Activated T-helper 17 cell treated with anti-CD3 and anti-CD28 coated beads, Interleukin-2, amount 50 U/mL, for 72 hours (primary cell): ENCODE measurements around the gene LYRM9. TPM values are rescaled to one million over a fixed set of nuclear protein-coding genes. Genes with fewer than 3 reads are reported as not detected.
A peak's percentile ranks its signal among the peaks of the same experiment; 100 is the strongest.

Experiments used
- ATAC-seq: fragments of 150-1000 bp; cut with Tn5 transposase; replicated peaks from 2 replicates; pipeline ENCODE4 v1.10.0; 2021; ENCODE audit warnings: mild to moderate bottlenecking, moderate library complexity
- H3K27ac Mint-ChIP-seq: one replicate; pipeline ENCODE4 v1.8.0; 2022; ENCODE audit warnings: mixed read lengths
- H3K27me3 Mint-ChIP-seq: one replicate; pipeline ENCODE4 v1.8.0; 2022; ENCODE audit warnings: mixed read lengths
- H3K36me3 Mint-ChIP-seq: one replicate; pipeline ENCODE4 v1.8.0; 2022; ENCODE audit warnings: low read depth, mild to moderate bottlenecking, mixed read lengths
- H3K4me1 Mint-ChIP-seq: one replicate; pipeline ENCODE4 v1.8.0; 2022; ENCODE audit warnings: mixed read lengths
- H3K4me3 Mint-ChIP-seq: one replicate; pipeline ENCODE4 v1.8.0; 2022; ENCODE audit warnings: mild to moderate bottlenecking, mixed read lengths
- H3K9me3 Mint-ChIP-seq: one replicate; pipeline ENCODE4 v1.8.0; 2022; ENCODE audit warnings: mixed read lengths
- total RNA-seq, 2 donors: library from RNA; stranded (reverse); gene quantifications; one replicate each; pipeline ENCODE4 v1.2.3, GENCODE V29; 2022

LYRM9 gene
- total RNA-seq, 2 donors from 2014 or later: 1.4 to 2.0 TPM

DNA sequence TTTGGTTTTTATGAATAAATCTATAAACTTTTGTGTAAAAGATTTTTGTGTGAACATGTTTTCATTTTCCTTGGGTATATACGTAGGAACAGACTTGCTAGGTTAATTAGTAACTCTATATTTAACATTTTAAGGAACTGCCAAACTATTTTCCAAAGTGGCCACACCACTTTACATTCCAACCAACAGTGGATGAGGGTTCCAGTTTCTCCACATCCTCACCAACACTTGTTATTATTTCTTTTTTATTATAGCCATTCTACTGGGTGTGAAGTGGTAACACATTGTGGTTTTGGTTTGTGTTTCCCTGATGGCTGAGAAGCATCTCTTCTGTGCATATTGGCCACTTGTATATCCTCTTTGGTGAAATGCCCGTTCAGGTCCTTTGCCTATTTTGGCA, 20.0 kb downstream of the LYRM9 start:
- no peak overlapping the region for H3K27ac Mint-ChIP-seq
- H3K4me1 Mint-ChIP-seq: no peaks in the 10 kb centered on the region
- H3K27me3 Mint-ChIP-seq: no peaks in the 10 kb centered on the region
- ATAC-seq: no peak
- no peaks in the 10 kb centered on the region for H3K9me3 Mint-ChIP-seq
- H3K4me3 Mint-ChIP-seq: no peak overlapping the region
- no peaks in the 10 kb centered on the region for H3K36me3 Mint-ChIP-seq

GRCh38 chr17:27872776-27873175, 20.4 kb downstream of the LYRM9 start:
- H3K27me3 Mint-ChIP-seq: no peaks in the 10 kb centered on the region
- no peaks in the 10 kb centered on the region for H3K9me3 Mint-ChIP-seq
- ATAC-seq: no peak
- no peak overlapping the region for H3K27ac Mint-ChIP-seq
- H3K36me3 Mint-ChIP-seq: no peaks in the 10 kb centered on the region
- H3K4me1 Mint-ChIP-seq: no peaks in the 10 kb centered on the region
- no peak overlapping the region for H3K4me3 Mint-ChIP-seq

- no peak overlapping the region for H3K27ac Mint-ChIP-seq
- no peaks in the 10 kb centered on the region for H3K9me3 Mint-ChIP-seq
- no peak overlapping the region for H3K4me3 Mint-ChIP-seq
- ATAC-seq: no peak
- H3K4me1 Mint-ChIP-seq: no peaks in the 10 kb centered on the region
- no peaks in the 10 kb centered on the region for H3K27me3 Mint-ChIP-seq
- H3K36me3 Mint-ChIP-seq: no peaks in the 10 kb centered on the region
These were observed 21.8 kb downstream of the LYRM9 start for GRCh38 chr17:27871407-27871806.

- Mint-ChIP-seq H3K4me1 (no peaks in the 10 kb centered on the region), H3K4me3 (no peak overlapping the region), H3K27me3 (no peaks in the 10 kb centered on the region), H3K27ac (no peak overlapping the region), H3K9me3 (no peaks in the 10 kb centered on the region), H3K36me3 (no peaks in the 10 kb centered on the region)
- ATAC-seq: no peak
These were observed 22.8 kb downstream of the LYRM9 start for GRCh38 chr17:27870345-27870744.

DNA sequence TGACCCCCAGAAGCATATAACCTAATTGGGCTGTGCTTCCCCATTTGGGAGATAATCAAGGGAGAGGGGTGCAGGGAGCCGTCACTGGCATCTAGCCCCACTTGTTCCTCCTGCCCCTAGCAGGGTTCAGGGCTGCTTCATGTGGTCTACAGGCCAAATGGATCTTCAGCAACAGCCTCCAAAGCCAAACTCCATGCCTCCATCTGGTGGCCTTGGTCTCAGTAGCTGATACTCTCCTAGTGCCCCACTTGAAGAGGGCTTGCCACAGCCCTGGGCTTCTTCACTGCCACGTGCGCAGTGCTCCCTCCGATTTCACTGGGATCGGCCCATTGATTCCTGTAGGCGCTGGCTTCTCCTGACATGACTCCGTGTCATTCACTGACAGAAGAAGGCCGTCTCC, 24.6 kb downstream of the LYRM9 start:
- Mint-ChIP-seq H3K4me3 (no peak overlapping the region), H3K27me3 (no peaks in the 10 kb centered on the region), H3K9me3 (no peaks in the 10 kb centered on the region), H3K27ac (no peak overlapping the region), H3K4me1 (no peaks in the 10 kb centered on the region), H3K36me3 (no peaks in the 10 kb centered on the region)
- no peak for ATAC-seq

GRCh38 chr17:27862840-27863239, 30.3 kb downstream of the LYRM9 start:
- Mint-ChIP-seq H3K9me3 (no peaks in the 10 kb centered on the region), H3K27ac (no peak overlapping the region), H3K36me3 (no peaks in the 10 kb centered on the region), H3K27me3 (no peaks in the 10 kb centered on the region), H3K4me3 (no peak overlapping the region), H3K4me1 (no peaks in the 10 kb centered on the region)
- no peak for ATAC-seq

GRCh38 chr17:27862004-27862403, 31.2 kb downstream of the LYRM9 start:
- no peaks in the 10 kb centered on the region for H3K27me3 Mint-ChIP-seq
- H3K27ac Mint-ChIP-seq: no peak overlapping the region
- no peaks in the 10 kb centered on the region for H3K4me1 Mint-ChIP-seq
- peak; percentile 80 for ATAC-seq
- no peak overlapping the region for H3K4me3 Mint-ChIP-seq
- H3K9me3 Mint-ChIP-seq: no peaks in the 10 kb centered on the region
- no peaks in the 10 kb centered on the region for H3K36me3 Mint-ChIP-seq

- Mint-ChIP-seq H3K9me3 (no peaks in the 10 kb centered on the region), H3K36me3 (no peaks in the 10 kb centered on the region), H3K4me1 (no peaks in the 10 kb centered on the region), H3K27me3 (no peaks in the 10 kb centered on the region), H3K4me3 (no peak overlapping the region), H3K27ac (no peak overlapping the region)
- no peak for ATAC-seq
These were observed 32.0 kb downstream of the LYRM9 start for GRCh38 chr17:27860971-27861664.

GRCh38 chr17:27858621-27859305, 34.4 kb downstream of the LYRM9 start:
- Mint-ChIP-seq H3K36me3 (no peaks in the 10 kb centered on the region), H3K27ac (no peak overlapping the region), H3K9me3 (no peaks in the 10 kb centered on the region), H3K4me3 (no peak overlapping the region), H3K4me1 (no peaks in the 10 kb centered on the region), H3K27me3 (peaks cover 3% of the 10 kb centered on the region)
- ATAC-seq: no peak

GRCh38 chr17:27856676-27857432, 36.3 kb downstream of the LYRM9 start:
- Mint-ChIP-seq H3K4me3 (no peak overlapping the region), H3K27ac (no peak overlapping the region), H3K36me3 (no peaks in the 10 kb centered on the region), H3K9me3 (no peaks in the 10 kb centered on the region), H3K27me3 (peaks cover 3% of the 10 kb centered on the region), H3K4me1 (no peaks in the 10 kb centered on the region)
- no peak for ATAC-seq

DNA sequence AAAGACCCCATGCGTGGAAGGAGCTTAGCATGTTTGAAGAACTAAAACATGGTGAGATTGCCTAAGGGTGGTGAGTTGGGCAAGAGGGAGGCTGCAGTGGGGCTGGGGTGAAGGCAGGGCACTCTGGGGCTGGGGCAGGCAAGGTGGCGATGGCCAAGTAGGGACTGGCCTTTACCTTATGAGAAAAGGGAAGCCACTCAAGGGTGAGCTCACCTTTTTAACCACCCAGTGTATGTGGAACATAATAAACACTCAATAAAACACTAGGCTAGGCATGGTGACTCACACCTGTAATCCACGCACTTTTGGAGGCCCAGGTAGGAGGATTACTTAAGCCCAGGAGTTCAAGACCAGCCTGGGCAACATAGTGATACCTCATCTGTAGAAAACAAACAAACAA, 37.7 kb downstream of the LYRM9 start:
- Mint-ChIP-seq H3K4me1 (no peaks in the 10 kb centered on the region), H3K27me3 (peaks cover 3% of the 10 kb centered on the region), H3K4me3 (no peak overlapping the region), H3K27ac (no peak overlapping the region), H3K36me3 (no peaks in the 10 kb centered on the region), H3K9me3 (no peaks in the 10 kb centered on the region)
- no peak for ATAC-seq

GRCh38 chr17:27854163-27854562, 39.0 kb downstream of the LYRM9 start:
- no peaks in the 10 kb centered on the region for H3K9me3 Mint-ChIP-seq
- no peak for ATAC-seq
- H3K36me3 Mint-ChIP-seq: no peaks in the 10 kb centered on the region
- H3K27ac Mint-ChIP-seq: no peak overlapping the region
- no peak overlapping the region for H3K4me3 Mint-ChIP-seq
- no peaks in the 10 kb centered on the region for H3K4me1 Mint-ChIP-seq
- peaks cover 3% of the 10 kb centered on the region for H3K27me3 Mint-ChIP-seq

GRCh38 chr17:27853091-27853490, 40.1 kb downstream of the LYRM9 start:
- no peaks in the 10 kb centered on the region for H3K36me3 Mint-ChIP-seq
- H3K27me3 Mint-ChIP-seq: peaks cover 3% of the 10 kb centered on the region
- no peaks in the 10 kb centered on the region for H3K4me1 Mint-ChIP-seq
- H3K27ac Mint-ChIP-seq: no peak overlapping the region
- H3K9me3 Mint-ChIP-seq: no peaks in the 10 kb centered on the region
- H3K4me3 Mint-ChIP-seq: no peak overlapping the region
- ATAC-seq: no peak

GRCh38 chr17:27849474-27850185, 43.5 kb downstream of the LYRM9 start:
- Mint-ChIP-seq H3K27me3 (peaks cover 3% of the 10 kb centered on the region), H3K9me3 (no peaks in the 10 kb centered on the region), H3K4me3 (no peak overlapping the region), H3K36me3 (no peaks in the 10 kb centered on the region), H3K4me1 (peaks cover 5% of the 10 kb centered on the region), H3K27ac (no peak overlapping the region)
- ATAC-seq: no peak
